HG03460 (cell line): ENCODE data around the gene APBA2.

Source experiments
- ATAC-seq: cut with Tn5 transposase; IDR thresholded peaks from one replicate; pipeline ENCODE4 v1.9.1; 2021; ENCODE audit not compliant: unreplicated experiment

Gene APBA2

DNA sequence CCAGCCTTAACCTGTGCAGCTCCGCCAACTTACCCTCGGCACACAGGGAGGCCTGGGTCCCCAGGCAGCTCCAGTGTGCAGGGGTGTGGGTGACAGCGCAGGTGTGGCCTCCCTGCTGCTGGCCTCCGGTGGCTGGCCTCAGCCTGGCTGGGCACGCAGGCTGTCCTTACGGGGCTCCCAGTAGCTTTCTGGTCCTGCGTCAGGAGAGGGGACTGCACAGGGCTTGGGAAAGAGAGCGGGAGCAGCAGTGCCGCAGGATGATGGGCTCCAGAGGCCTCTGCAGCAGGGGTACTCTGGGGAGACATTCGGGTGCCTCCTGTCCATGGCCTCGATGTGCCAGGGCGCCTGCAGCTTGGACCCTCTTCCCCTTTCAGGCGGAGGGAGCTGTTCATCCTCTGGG lies 9.4 kb downstream of the APBA2 start:
- no peak for ATAC-seq

DNA sequence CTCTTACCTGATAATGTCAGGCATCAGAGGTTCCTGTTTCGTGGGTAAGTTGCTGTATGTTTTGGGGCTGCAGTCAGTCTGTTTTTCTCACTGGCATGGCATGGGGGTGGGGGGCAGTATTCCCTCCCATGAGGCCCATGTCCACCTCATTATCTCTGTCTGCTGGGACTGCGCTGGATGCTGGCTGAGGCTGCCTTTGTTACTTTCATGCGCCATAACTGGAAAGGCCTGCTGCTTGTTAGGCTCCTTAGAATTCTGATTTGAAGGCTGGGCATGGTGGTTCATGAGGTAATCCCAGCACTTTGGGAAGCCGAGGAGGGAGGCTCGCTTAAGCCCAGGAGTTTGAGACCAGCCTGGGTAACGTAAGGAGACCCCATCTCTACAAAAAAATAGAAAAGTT lies 9.8 kb downstream of the APBA2 start:
- ATAC-seq, result no peak

DNA sequence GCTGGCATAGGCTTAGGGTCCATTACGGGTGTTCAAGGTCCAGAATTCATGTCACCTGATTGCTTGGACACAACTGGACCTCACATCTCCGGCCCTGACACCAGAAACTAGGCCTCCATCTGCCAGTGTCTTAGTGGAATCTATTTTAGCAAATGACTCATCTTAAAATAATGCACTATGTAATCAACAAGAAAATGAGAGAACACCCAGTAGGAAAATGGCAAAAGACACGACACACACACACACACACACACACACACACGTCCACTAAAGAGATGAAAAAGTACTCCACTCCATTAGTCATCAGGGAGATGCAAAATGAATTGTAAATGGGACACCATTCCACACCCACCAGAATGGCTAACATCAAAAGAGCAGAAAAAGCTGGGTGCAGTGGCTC lies 11.2 kb downstream of the APBA2 start:
- ATAC-seq, result no peak

DNA sequence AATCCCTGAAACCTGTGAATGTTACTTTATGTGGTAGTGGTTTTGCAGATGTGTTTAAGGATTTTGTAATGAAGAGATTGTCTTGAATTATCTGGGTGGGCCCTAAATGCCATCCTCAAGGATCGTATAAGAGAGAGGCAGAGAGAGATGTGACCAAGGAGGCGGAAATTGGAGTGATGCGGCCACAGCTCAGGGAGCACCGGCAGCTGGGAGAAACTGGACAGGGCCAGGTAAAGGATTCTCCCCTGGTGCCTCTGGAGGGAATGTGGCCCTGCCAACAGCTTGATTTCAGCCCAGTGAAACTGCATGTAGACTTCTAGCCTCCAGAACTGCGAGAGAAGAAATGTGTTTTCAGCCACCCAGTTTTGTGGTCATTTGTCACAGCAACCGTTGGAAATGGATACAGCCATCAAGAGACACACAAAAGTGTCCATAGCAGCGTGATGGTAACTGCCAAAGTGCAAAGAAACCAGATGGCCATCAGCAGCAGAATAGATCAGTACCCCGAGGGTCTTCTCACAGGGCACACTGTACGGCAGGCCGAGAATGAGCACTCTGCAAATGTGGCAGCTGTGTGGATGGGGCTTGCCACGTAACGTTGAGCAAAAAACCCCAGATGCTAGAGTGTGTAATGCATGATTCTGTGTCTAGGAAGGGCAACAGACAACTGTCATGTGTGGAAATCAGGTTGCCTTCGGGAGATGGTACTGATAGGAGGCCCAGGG lies 12.2 kb downstream of the APBA2 start:
- ATAC-seq, result no peak

DNA sequence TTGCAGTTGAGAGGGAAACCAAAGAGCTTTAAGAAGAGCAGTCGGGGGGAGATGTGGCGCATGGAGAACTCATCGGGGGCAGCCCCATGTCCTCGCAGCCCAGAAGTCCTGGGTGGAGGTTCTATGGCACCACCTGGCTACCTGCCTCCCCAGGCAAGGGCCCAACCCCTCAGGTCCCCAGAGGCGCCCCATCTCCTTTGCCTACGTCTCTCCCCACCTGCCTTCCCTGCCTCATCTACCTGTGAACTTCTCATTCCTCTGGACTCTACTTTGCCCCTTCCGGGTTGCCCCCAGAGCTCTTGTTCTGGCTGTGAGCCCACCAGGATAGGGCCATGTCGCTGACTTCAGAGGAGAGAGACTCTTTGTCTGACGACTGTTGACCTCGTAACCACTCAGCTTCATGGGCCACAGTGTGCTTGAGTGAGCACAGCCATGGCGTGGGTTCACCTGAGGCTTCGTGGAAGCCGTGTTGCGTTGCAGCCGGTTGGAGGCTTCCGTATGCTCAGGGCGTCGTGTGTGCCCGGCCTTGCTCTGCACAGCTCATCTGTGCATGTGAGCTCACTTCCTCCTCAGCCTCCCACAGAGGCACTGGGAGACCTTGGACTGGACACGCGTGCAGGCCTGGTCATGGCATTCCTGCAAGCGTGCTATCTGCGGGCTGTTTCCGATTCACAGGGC lies 13.4 kb downstream of the APBA2 start:
- ATAC-seq, result no peak

DNA sequence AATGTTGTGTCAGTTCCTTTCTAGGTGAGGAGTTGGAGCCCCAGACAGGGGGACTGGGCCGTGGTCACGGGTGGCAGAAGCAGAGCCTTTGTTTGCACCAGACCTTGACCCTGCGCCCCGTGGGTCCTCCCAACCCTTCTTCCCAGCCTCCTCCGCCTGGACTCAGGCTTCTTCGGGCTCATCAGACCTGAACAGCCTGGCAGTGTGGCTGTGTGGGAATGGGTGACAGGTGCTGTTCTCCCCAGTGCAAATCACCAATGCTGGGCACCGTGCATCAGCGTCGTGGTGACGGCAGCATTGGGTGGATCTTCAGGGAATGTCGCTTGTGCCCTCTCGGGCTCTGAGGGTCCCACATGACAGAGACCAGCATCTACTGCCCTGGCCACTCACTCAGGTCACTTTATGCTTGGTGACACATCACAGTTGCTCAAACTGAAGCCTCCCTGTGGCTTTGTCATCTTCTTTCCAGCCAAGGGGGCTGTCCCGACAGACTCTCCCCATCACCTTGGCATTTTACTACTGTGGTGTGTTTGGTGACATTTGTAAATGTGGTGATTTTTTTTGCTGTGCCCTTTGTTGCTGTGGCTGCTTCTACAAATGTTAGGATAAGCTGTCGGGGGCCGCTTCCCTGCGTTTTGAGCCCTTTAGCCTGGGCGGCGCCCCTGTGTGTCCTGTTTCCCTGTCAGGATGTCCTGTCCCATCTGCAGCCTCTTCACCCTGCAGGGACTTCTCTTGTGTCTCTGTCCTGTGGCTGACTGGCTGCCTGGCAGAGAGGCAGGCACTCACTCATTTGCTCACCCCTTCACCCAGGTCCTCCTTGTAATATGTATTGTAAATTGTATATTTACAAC lies 14.5 kb downstream of the APBA2 start:
- ATAC-seq, result no peak

DNA sequence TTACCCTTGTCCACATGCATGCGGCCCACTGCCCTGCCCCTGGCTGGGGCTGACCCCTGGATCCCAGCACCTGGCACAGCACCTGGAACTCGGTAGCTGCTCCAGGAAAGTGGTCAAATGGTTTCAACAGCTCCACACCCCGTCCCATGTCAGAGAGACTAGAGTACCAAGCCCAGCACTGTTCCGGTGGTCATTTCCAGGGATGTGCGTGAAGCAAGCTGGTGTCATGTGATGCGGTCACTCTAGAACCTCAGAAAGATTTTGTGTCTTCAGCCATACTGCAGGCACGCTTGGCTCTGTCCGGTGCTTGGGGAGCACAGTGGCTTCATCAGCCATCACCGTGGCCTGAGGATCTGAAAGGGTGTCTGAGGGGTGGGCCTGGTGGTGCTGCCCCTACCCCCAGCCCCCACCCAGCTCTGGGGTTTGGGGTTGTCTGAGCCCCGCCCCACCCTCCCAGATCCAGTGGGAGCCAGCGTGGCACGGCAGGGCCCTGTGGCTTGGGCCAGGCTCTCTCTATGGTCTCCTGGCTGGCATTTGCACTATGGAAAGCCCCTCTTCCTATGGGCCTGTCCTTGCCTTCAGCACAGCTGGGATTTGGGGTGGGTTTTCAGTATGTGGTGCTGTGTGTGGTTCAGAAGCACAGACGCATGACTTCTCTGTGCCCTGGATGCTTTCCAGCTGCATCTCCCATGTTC lies 15.3 kb downstream of the APBA2 start:
- no peak for ATAC-seq

DNA sequence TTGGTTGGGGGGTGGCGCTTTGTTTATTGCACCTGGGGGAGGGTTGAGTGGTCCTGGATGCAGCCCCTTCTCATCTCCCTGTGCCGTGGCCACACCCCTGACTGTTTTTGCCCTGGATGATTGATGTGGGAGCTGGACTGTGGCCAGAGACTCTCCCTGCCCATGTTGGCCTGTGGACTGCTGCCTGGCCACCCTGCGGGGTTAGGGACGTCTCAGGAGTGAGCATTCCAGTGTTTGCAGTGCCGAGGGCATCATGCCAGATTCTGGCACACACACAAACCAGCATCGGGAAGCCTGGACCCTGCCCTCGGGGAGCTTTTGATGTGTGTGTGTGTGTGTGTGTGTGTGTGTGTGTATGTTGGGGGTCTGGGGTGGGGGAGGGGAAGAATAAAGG lies 15.8 kb downstream of the APBA2 start:
- ATAC-seq, result no peak

DNA sequence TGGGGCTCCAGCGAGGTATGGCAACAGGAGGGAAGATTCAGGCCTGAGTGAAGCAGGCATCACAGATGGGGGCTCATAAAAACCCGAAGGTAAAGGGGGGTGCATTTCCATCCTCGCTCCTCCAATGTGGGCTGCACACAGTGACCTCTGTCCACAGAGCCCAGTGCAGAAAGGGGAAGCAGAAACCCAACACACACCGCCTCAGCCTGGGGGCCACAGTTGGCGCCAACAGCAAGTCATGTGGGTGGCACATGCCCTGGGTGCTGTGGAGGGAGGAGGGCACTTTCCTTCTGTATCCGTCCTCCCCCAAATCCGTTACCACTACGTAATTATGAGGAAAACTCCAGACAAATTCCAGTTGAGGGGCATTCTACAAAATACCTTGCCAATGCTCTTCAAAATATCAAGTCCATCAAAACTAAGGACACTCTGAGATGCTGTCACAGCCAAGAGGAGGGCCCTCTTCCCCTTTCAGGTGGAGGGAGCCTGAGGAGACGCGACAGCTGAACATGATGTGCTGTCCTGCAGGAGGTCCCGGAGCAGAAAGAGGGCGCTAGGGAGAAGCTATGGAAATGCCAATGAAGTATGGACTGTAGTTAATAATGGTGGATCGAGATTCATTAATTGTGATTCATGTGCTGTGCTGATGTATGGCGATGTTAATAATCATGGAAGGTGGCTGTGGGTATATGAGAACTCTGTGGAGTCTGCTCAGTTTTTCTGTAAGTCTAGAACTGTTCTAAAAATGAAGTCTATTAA lies 16.4 kb downstream of the APBA2 start:
- no peak for ATAC-seq

DNA sequence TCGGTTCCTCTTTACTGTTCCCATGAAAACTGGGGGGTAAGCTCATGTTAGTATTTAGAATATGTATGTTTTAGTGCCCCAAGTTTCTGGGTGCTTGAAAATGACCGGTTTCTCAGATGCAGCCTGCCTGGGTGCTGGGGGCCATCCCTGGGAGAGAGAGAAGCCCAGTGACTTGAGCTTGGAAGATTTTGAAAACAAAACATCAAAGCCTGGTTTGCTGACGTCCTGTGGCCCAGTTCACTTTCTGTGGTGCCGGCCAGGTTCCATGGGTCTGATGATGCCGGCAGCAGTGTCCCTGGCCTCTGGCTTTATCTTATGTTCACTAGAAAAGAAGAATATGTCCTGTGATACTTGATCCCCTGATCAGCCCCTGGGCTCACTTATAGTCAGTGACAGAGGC lies 17.1 kb downstream of the APBA2 start:
- ATAC-seq, result no peak

DNA sequence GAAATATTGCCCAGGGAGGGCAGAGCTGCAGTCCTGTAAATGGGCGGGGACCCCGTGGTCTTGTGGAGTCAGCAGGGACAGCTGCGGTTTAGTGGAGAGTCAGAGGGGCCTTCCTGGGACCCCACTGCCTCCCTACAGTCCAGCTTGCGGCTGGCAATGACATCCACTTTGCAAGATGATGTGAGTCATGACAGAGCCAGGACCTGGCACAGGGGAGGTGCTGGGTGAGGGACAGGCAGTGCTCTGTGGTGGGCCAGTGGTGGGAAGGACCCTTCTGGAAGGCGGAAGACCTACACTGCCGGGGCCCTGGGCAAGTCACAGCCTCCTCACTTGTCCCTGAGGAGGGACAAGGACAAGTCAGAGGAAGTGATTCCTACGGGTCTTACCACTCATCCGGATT lies 17.8 kb downstream of the APBA2 start:
- ATAC-seq, result no peak

DNA sequence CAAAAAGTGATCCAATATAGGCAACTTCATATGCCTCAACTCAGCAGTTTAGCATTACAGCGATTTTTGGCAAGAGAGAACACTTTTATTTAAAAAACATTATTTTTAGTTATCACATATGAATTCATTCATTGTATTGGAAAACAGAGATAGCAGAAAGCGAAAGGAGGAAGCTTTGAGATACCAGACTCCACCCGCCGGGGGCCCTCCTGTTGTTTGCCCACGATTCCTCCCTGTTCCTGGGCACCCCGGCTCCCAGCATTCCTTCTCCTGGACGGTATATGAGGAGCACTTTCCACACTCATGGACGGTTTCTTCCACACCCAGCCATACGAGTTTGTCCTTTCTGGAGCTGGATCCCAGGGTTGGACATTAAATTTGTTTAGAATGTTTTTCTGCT lies 18.2 kb downstream of the APBA2 start:
- no peak for ATAC-seq

DNA sequence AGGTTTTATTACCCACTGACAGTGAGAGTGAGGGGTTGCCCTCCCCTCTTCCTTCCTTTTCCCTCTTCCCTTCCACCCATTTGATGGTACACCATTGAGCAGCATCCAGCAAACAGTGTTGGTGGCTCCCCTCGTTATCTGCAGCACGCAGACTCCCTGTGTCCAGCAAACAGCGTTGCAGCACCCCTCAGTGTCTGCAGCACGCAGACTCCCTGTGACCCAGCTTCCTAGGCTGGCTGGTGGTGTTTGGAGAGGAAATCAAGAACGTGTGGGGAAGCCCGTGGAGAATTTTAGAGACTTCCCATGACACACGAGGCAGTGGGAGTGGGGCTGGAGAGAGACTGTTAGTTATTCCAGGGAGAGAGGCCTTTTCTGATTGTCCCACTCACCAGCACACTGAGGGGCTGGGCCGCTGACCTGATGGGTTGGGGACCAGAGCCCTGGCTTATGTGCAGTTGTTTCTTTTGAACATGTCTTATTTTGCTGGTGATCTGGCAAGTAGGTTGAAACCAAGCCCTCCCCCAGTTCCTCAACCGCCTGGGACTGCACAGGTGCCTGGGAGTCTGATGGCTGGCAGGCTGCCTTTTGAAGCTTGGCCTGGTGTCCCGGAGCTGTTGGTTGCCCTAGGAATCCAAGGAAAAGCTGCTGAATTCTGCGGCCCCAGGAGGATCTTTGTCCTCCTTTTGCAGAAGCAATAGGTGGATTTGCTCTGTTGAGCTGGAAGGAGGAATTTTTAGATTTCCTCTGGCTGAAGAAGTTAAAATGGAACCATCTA lies 19.0 kb downstream of the APBA2 start:
- ATAC-seq, result no peak

DNA sequence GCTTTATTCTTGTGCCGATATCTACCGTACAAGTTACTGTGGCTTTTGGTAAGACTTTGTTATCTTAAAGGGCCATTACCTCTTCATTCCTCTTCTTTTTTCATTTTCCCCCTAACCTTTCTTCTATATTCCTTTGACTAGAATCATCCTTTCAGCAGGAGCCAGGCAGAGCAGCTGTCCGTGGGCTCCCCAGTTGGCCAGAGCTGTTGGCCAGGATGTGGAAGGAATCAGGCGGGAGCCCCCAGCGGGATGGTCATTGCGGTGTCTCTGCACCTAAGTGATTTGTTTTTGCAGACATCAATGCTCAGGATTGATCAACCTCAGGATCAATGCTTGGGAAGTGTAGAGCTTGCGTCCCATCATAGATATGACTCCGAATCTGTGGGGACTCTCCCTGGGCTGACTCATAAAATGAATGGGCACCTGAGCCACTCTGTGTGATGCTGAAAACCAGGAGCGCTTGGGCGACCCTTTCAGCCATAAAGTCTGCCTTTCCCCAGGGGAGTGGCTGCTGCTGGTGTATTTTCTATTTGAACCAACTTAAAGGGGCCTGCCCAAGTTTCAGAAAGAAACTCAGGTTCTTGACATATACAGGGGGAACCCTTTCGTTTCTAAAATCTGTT lies 21.7 kb downstream of the APBA2 start:
- ATAC-seq, result no peak

DNA sequence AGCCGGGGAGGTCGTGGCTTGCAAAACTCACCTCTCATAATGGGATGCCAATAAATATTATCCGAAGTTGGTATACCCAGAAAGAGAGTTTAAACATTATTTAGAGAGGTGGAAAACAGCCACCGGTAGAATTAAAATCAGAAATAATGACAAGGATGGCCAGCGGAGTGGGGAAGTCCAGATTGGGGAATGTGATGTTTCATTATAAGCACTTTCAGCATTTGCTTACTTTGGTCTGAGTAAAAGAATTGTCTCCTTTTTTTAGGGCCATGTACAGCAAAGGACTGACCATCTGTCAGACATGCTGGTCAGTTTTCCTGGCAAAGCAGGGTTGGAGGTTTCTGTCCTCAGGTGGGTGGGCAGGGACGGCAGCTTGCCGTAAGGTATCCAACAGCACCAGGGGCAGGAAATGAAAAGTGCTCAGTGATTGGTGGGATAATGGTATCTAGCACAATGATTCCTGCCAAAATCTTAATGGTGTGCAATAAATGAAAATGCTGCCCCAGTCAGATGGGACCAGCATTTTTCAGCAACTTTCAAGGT lies 24.3 kb downstream of the APBA2 start:
- ATAC-seq, result no peak

DNA sequence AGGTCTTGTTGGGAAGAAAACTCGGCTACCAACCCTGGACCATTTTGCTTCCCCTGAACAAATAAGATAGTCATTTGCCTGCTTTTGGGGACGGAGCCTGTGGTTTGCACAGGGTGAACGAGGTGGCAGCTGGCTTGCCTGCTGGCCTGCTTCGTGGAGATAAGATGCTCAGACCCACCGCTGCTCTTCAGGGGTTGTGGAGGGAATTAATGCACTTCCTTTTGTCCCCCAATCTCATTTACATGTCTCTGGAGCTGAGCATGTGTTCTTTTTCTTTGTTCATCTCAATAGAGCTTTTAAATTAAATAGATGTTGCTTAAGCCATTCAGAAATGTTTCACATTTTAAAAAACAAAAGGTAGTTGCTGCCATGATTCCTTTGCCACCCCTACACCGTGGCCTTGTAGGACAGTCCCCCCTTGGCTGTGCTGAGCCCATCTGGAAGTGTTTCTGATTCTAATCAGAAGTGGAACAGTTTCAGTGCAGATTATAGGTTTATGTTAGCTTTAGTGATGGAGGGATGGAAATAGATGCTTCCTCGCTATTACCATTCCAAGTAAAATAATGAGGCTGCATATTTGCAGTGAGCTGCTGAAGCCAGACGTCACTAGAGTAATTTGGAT lies 25.6 kb downstream of the APBA2 start:
- ATAC-seq, result no peak

DNA sequence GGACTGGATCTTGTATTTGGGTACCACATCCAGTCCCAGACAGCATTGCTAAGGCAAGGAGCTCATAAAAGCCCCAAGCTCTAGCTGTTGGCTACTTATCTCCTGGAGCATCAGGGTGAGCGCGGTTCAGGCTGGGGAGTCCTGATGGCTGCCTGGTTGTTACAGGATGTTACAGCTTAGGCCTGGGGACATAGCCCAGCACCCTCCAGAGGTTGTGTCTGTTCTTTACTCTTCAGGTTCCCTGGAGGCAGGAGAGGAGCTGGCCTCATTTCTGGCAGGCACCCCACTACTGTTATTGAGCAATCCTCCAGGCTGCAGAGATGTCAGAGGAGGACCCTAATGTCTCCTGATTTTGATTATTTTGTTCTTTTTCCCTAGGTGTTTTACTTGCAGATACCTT lies 26.6 kb downstream of the APBA2 start:
- ATAC-seq, result no peak

DNA sequence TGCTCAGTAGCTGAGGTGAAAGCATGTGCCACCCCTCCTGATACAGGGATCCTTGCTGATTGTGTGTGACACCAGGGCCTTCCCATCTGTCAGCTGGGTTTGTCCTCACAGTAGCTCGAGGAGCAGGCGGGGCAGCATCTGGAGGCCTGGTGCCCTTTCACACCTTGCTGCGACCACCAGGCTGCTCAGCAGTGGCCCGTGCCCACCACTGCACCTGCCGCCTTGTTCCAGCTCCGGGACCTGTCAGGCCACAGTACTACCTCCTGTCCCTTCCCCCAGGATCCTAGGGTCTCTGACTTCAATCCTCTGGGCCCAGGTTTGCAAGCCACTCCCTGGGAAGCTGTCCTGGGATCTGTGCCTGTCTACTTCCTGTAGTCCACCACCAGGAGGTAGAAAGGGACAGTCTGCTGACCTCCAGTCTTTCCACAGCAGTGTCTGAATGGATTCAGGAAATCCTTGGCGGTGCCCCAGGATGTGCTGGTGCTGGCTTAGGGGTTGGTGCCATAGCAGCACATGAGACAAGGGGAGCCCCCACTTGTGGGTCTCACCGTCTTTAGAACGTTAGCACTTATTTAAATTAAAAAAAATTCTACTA lies 27.5 kb downstream of the APBA2 start:
- no peak for ATAC-seq
